ENCODE results near the gene ZDHHC19.
"Not testable (repeated sequence)": the region's sequence is repeated elsewhere in the genome, so short reads cannot be mapped to it uniquely, and the experiment has no call there.

The ZDHHC19 gene

GRCh38 chr3:196198771-196199753, 12.1 kb downstream of the ZDHHC19 start:
- DNase-seq = no peak

GRCh38 chr3:196198081-196198675, 13.0 kb downstream of the ZDHHC19 start:
- DNase-seq = no peak

- no peak for DNase-seq
These were observed 13.7 kb downstream of the ZDHHC19 start for GRCh38 chr3:196197524-196197923.

GRCh38 chr3:196195664-196196265, 15.4 kb downstream of the ZDHHC19 start:
- DNase-seq = no peak

- no peak for DNase-seq
These were observed 16.7 kb downstream of the ZDHHC19 start for GRCh38 chr3:196194542-196194915.

- no peak for DNase-seq
These were observed 17.3 kb downstream of the ZDHHC19 start for GRCh38 chr3:196193736-196194541.

GRCh38 chr3:196193133-196193735, 18.0 kb downstream of the ZDHHC19 start:
- DNase-seq = no peak

- no peak for DNase-seq
These were observed 18.6 kb downstream of the ZDHHC19 start for GRCh38 chr3:196192524-196193051.

GRCh38 chr3:196192036-196192523, 19.1 kb downstream of the ZDHHC19 start:
- peak; percentile 35 for DNase-seq

- DNase-seq = no peak
These were observed 21.4 kb downstream of the ZDHHC19 start for GRCh38 chr3:196189566-196190347.

- DNase-seq = no peak
These were observed 24.3 kb downstream of the ZDHHC19 start for GRCh38 chr3:196186651-196187573.

- DNase-seq = no peak
These were observed 26.3 kb downstream of the ZDHHC19 start for GRCh38 chr3:196184881-196185280.

GRCh38 chr3:196184169-196184432, 27.1 kb downstream of the ZDHHC19 start:
- not testable (repeated sequence) for DNase-seq

- DNase-seq = no peak
These were observed 30.1 kb downstream of the ZDHHC19 start for GRCh38 chr3:196181127-196181546.

GRCh38 chr3:196180346-196180745, 30.9 kb downstream of the ZDHHC19 start:
- no peak for DNase-seq

GRCh38 chr3:196179380-196180308, 31.6 kb downstream of the ZDHHC19 start:
- peak; percentile 79 for DNase-seq

GRCh38 chr3:196178993-196179379, 32.2 kb downstream of the ZDHHC19 start:
- no peak for DNase-seq

- DNase-seq = no peak
These were observed 33.2 kb downstream of the ZDHHC19 start for GRCh38 chr3:196177967-196178366.

- DNase-seq = no peak
These were observed 33.6 kb downstream of the ZDHHC19 start for GRCh38 chr3:196177567-196177966.

Data from activated CD4-positive, alpha-beta T cell treated with anti-CD3 and anti-CD28 coated beads, Interleukin-2, amount 50 U/mL, for 1 hour (primary cell).